AG04449 (cell line): Measurements from ENCODE around the gene PIK3R1.

ENCODE experiments used
- CTCF ChIA-PET: fragments of 350-600 bp; formaldehyde crosslinking; extraction: SDS; loops from one replicate; lab custom pipeline; 2021; ENCODE audit warnings: antibody characterized with exemption; lab: Yijun Ruan, JAX
- POLR2A ChIA-PET: fragments of 400-600, 350-600 bp; formaldehyde crosslinking; extraction: SDS; loops from one replicate; lab custom pipeline; 2020; ENCODE audit warnings: antibody characterized with exemption, inconsistent platforms; lab: Yijun Ruan, JAX
- DNase-seq: peaks from one replicate; pipeline ENCODE4 v3.0.0-alpha.2; 2010; ENCODE audit warnings: low read depth, low spot score
- H3K4me3 ChIP-seq: 2 replicates; pipeline ENCODE4 v1.5.1; 2011; ENCODE audit warnings: low read depth, mild to moderate bottlenecking, control low read depth, low read length
- CTCF ChIP-seq: IDR thresholded peaks from one replicate; pipeline ENCODE4 v1.5.1; 2011; ENCODE audit warnings: mild to moderate bottlenecking, moderate library complexity, low read length, control low read depth, inconsistent platforms; ENCODE audit not compliant: insufficient read depth; ENCODE audit errors: missing control alignments

PIK3R1 gene

GRCh38 chr5:68182094-68182493 is 33.5 kb upstream of the PIK3R1 start:
- ChIA-PET CTCF (interaction anchor here (1.0 kb wide), 1 partner anchor 9 kb away, joined by 3 read pairs; no protein-coding TSS in a partner anchor), POLR2A (no interaction called here)
- no peak for TF ChIP-seq CTCF
- no peak overlapping the region for H3K4me3 ChIP-seq
- DNase-seq = no peak

GRCh38 chr5:68182534-68182933 is 33.0 kb upstream of the PIK3R1 start:
- TF ChIP-seq CTCF = no peak
- ChIA-PET POLR2A (no interaction called here), CTCF (interaction anchor here (1.0 kb wide), 1 partner anchor 9 kb away, joined by 3 read pairs; no protein-coding TSS in a partner anchor)
- no peak for DNase-seq
- no peak overlapping the region for H3K4me3 ChIP-seq

- no peak overlapping the region for H3K4me3 ChIP-seq
- DNase-seq = no peak
- ChIA-PET CTCF (no interaction called here), POLR2A (no interaction called here)
- no peak for TF ChIP-seq CTCF
These were observed 28.1 kb upstream of the PIK3R1 start for GRCh38 chr5:68187268-68188055.

GRCh38 chr5:68189171-68189570 is 26.4 kb upstream of the PIK3R1 start:
- ChIA-PET POLR2A (no interaction called here), CTCF (no interaction called here)
- no peak overlapping the region for H3K4me3 ChIP-seq
- DNase-seq = no peak
- no peak for TF ChIP-seq CTCF

GRCh38 chr5:68189613-68190012 is 25.9 kb upstream of the PIK3R1 start:
- POLR2A ChIA-PET = no interaction called here
- CTCF ChIA-PET = no interaction called here
- no peak for DNase-seq
- TF ChIP-seq CTCF = no peak
- no peak overlapping the region for H3K4me3 ChIP-seq

GRCh38 chr5:68190619-68191018 is 24.9 kb upstream of the PIK3R1 start:
- CTCF ChIA-PET = interaction anchor here (1.3 kb wide), 1 partner anchor 8 kb away, joined by 3 read pairs; no protein-coding TSS in a partner anchor
- no peak overlapping the region for H3K4me3 ChIP-seq
- DNase-seq = no peak
- POLR2A ChIA-PET = no interaction called here
- TF ChIP-seq CTCF = no peak
